Measurements from ENCODE around the gene SPRED1.

DNA sequence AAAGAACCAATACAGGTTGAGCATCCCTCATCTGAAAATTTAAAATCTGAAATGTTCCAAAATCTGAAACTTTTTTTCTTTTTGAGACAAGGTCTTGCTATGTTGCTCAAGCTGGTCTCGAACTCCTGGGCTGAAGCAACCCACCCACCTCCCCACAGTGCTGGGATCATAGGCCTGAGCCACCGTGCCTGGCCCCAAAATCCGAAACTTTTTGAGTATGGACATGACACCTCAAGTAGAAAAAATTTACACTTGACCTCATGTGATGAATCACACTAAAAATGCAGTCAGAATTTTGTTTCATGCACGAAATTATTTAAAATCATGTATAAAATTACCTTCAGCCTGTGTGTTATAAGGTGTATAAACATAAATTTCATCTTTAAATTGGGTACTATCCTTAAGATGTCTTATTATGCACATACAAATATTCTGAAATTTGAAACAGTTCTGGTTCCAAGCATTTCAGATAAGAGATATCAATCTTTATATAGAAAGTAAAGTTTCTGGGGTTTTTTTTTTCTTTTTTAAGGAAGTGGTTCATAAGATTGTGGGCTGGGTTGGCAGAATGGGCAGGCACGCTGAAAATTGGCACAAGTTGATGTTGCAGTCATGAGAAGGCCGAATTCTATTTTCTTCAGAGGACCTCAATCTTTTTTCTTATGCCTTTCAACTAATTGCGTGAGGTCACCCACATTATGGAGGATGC lies 72.5 kb downstream of the SPRED1 start:
- TF ChIP-seq, protein P1, sequence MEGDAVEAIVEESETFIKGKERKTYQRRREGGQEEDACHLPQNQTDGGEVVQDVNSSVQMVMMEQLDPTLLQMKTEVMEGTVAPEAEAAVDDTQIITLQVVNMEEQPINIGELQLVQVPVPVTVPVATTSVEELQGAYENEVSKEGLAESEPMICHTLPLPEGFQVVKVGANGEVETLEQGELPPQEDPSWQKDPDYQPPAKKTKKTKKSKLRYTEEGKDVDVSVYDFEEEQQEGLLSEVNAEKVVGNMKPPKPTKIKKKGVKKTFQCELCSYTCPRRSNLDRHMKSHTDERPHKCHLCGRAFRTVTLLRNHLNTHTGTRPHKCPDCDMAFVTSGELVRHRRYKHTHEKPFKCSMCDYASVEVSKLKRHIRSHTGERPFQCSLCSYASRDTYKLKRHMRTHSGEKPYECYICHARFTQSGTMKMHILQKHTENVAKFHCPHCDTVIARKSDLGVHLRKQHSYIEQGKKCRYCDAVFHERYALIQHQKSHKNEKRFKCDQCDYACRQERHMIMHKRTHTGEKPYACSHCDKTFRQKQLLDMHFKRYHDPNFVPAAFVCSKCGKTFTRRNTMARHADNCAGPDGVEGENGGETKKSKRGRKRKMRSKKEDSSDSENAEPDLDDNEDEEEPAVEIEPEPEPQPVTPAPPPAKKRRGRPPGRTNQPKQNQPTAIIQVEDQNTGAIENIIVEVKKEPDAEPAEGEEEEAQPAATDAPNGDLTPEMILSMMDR (tag by site-specific recombination; IDR thresholded peaks at IDR 0.05) = no peak
- no peak for TF ChIP-seq BCL11B (tag by site-specific recombination; IDR thresholded peaks at IDR 0.05; ENCODE audit: low read depth)
- no peak for TF ChIP-seq ZNF132 (tag by site-specific recombination; IDR thresholded peaks at IDR 0.05; ENCODE audit: borderline replicate concordance)
- TF ChIP-seq ZNF175 (tag by site-specific recombination; IDR thresholded peaks at IDR 0.05) = no peak
- TF ChIP-seq GLI4 (tag by site-specific recombination; IDR thresholded peaks at IDR 0.05) = no peak
